GM19043 (cell line): ENCODE data around the gene PCNT.

Experiments used
- ATAC-seq: cut with Tn5 transposase; IDR thresholded peaks from one replicate; pipeline ENCODE4 v1.9.1; 2021; ENCODE audit warnings: low read depth; ENCODE audit not compliant: unreplicated experiment

Gene PCNT, protein sequence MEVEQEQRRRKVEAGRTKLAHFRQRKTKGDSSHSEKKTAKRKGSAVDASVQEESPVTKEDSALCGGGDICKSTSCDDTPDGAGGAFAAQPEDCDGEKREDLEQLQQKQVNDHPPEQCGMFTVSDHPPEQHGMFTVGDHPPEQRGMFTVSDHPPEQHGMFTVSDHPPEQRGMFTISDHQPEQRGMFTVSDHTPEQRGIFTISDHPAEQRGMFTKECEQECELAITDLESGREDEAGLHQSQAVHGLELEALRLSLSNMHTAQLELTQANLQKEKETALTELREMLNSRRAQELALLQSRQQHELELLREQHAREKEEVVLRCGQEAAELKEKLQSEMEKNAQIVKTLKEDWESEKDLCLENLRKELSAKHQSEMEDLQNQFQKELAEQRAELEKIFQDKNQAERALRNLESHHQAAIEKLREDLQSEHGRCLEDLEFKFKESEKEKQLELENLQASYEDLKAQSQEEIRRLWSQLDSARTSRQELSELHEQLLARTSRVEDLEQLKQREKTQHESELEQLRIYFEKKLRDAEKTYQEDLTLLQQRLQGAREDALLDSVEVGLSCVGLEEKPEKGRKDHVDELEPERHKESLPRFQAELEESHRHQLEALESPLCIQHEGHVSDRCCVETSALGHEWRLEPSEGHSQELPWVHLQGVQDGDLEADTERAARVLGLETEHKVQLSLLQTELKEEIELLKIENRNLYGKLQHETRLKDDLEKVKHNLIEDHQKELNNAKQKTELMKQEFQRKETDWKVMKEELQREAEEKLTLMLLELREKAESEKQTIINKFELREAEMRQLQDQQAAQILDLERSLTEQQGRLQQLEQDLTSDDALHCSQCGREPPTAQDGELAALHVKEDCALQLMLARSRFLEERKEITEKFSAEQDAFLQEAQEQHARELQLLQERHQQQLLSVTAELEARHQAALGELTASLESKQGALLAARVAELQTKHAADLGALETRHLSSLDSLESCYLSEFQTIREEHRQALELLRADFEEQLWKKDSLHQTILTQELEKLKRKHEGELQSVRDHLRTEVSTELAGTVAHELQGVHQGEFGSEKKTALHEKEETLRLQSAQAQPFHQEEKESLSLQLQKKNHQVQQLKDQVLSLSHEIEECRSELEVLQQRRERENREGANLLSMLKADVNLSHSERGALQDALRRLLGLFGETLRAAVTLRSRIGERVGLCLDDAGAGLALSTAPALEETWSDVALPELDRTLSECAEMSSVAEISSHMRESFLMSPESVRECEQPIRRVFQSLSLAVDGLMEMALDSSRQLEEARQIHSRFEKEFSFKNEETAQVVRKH (N-terminal part only)

GRCh38 chr21:46323710-46324389, at the start of gene PCNT, which contains the start of gene C21orf58:
Gene PCNT (plus strand): TSS chr21:46324156. CDS start chr21:46324229, 73 bp downstream.
Gene C21orf58 (minus strand): TSS chr21:46323870. CDS start chr21:46322738, 1,132 bp downstream.
- peak; percentile 76 for ATAC-seq

DNA sequence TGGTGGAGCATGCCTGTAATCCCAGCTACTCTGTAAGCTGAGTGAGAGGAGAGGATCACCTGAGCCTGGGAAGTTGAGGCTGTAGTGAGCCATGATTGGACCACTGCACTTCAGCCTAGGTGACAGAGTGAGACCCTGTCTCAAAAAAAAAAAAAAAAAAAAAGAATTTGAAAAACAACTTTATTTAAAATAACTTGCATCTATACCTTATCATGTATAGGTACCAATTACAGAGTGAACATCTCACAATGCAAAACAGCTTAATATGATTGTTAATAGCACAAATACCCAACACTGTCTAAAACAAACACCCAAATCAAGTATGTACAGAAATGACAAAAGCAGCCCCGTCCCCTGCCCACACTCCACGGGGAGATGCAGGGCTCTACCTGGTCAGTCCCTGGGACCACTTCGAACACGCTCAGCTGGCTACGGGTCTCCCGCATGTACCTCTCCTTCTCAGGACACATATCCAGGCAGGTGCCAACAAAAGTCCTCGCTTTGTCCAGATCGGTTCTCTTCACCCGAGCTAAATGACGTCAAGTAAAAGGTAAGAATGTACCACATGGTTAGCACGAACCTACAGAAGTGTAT, 49.1 kb upstream of the PCNT start:
- no peak for ATAC-seq

- no peak for ATAC-seq
These were observed 39.8 kb upstream of the PCNT start for GRCh38 chr21:46284077-46284644.

DNA sequence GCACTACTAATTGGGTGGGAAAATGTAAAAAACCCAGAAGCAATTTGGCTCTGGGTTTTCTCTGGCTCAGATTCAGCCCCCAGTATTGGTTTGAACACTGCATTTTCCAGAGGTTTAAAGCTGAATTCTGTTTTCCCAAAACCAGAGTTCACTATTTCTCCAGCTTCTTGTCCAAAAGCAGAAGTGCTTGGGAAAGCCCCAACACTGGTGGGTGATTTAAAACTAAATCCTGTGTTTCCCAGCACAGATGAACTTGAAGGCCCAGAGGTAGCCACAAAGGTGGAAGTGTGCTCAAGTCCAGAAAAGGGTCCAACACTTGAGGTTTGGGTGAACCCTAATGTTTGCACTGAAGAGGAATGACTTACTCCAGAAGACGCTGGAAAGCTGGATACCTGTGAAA, 39.2 kb upstream of the PCNT start:
- no peak for ATAC-seq

DNA sequence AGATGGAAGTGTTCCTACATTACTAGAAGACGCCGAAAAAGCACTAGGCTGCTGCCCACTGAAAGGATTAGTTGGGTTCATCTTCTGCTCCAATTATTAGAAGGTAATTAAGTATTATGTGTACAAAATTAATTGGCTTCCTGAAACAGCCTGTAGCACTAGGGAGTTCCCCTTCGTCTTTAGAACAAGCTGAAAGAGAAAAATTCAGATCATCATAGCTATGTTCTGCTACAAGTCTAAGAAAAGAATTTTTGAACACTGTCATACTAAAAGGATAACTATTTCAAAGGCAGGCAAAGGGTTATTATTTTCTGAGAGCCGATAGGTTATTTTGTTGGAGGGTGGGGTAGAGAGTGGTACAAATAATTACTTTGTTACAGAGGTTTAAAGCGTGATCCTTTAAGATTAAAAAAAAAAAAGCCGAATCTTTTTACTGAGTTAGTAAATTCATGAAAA, 38.7 kb upstream of the PCNT start, which contains the start of gene MCM3AP:
Gene MCM3AP (minus strand): TSS at position 406 of the 456 bp plus-strand sequence. CDS start 325 bp downstream, at position 81.
- ATAC-seq: no peak

DNA sequence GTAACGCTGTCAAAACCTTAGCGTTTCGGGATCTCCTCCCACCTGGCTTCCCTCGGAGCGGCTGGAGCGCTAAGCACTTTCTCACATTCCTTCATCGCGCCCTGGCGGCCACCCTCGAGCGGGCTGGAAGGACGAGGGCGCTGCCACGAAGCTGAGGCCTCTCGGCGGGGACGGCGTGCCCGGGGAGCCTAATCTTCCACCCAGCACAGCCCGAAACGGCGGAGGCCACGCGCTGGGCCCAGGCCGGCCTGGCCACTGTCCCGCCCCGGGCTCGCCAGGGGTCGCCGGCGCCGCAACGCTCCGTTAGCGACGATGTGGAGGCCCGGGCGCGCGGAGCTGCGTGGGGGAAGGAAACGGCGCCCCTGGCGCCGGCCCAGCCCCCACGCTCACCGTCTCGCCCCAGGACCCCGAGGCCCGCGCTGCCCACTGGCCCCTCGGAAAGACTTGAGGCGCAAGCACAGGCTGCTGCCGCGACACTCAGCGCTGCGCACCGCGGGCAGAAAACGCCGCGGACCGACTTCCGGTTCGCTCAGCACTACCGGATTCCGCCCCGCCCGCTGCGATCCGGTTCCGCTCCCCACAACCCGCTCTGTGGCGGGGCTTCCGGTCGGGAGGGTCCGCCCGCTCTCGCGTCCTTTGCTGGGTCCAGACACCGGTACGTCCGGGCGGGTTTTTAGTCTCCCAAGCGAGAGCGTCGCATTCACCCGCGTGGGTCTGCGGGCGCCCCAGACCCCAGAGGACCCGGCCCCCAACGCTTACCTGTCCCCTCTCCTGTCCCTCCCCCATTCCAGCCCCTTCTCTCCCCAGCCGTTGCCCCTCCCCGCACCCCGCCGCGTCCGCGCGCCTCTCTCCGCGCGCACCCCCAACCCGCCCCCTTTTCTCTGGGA, 38.0 kb upstream of the PCNT start, which contains the start of gene YBEY:
Gene YBEY (plus strand): TSS at position 582 of the 887 bp plus-strand sequence. CDS start 572 bp downstream, outside the sequence.
- ATAC-seq: peak; percentile 81

DNA sequence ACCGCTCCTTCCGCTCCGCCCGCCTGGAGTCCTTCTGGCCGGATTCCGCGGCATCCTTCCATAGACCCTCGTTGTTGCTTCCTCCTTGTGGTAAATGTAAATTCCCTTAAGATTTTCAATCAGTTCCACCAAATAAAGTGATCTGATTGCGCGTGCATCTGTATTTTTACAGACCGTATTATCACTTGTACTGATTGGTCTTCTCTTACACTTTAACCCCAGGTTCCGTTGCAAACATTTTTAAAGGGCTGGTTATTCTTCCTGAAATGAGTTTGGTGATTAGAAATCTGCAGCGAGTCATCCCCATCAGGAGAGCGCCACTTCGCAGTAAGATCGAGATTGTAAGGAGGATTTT, 37.3 kb upstream of the PCNT start:
- ATAC-seq: no peak

DNA sequence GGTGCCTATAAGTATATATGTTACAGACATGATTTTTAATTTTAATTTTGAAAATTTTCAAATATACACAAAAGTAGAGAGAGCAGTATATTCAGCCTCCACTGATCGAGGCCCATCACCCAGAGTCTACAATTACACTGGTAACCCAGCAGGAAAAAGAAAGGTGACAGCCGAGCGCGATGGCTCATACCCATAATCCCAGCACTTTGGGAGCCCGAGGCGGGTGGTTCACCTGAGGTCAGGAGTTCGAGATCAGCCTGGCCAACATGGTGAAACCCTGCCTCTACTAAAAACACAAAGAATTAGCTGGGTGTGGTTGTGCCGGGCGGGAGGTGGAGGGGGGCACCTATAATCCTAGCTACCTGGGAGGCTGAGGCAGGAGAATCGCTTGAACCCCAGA, 36.4 kb upstream of the PCNT start:
- no peak for ATAC-seq

GRCh38 chr21:46289655-46290179, 34.2 kb upstream of the PCNT start:
- no peak for ATAC-seq

DNA sequence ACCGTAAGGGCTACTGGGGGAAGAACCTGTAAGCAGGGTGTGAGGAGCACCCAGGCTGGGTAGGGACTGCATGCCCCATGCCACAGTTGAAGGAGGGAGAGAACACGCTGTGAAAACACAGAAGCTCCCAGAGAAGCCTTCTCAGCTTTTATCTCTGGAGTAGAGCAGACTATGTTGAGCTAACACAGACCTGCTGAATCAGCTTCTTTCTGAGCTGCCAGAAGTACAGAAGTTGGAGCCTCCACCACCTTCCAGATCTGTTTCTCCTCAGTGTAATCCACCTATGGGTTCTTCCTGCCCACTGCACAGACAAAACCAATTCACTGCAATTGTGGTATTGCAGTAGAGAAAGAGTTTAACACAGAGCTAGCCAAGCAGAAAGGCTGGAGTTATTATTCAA, 32.4 kb upstream of the PCNT start:
- ATAC-seq: no peak

- ATAC-seq: no peak
These were observed 29.2 kb upstream of the PCNT start for GRCh38 chr21:46294647-46295176.

DNA sequence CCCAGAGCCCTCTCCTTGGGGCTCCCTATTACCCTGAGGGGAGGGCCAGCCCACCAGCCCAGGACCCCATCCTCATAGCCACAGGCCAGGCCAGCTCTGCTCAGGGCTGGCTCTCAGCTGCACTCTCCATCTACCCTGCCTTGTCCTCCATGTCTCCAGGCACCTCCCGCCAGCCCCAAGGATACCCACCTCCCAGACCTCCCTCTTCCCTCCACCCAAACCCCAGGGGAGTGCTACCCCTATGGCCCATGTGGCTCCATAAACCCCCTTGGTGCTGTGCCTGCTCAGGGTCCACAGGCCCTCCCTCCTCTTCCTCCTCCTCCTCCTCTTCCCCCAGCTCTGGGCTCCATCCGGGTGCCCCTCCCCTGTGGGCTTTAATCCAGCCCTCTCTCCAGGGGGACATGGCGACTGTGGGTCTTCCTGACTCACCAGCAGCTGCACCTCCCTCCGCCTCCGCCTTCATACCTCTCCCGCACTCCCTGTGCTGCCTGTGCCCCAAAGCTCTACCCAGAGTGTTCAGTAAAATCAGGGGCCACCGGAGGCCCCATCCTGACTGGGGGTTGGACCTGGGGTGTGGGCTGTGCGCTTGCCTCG, 28.7 kb upstream of the PCNT start:
- ATAC-seq: no peak

GRCh38 chr21:46295996-46296752, 27.8 kb upstream of the PCNT start:
- no peak for ATAC-seq

DNA sequence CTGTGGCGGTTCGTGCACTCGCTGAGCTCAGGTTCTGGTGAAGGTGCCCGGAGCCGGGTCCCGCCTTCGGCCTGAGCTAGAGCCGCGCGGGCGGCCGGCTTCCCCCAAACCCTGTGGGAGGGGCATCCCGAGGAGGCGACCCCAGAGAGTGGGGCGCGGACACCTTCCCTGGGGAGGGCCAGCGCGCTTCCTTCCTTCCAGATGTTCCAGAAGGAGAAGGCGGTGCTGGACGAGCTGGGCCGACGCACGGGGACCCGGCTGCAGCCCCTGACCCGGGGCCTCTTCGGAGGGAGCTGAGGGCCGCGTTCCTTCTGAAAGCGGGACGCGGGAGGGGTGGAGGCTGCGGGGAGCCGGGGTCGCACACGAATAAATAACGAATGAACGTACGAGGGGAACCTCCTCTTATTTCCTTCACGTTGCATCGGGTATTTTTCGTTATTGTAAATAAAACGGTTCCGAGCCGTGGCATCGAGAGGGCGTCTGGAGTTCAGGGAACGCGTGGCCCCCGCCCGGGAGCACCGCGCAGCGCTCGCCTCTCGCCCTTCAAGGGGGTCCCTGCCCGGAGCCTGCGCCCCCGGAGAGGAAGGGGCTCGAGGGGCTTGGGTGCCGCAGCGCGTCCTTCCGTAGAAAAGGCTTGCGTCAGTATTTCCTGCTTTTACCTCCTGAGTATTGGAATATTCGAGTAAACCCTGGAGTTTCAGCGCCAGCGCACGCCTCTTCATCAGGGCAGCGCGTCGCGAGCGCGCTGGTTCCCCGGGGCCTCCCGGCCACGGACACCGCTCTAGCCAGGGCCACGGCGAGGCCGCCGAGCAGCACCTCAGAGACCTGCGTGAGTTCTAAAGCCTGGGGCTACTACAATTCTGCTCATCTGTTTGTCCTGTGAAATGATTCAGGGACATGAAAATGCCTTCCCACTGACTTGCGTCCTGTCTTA, 26.4 kb upstream of the PCNT start:
- no peak for ATAC-seq

- no peak for ATAC-seq
These were observed 24.8 kb upstream of the PCNT start for GRCh38 chr21:46299167-46299566.
